ENCODE results near the gene CEP131.

DNA sequence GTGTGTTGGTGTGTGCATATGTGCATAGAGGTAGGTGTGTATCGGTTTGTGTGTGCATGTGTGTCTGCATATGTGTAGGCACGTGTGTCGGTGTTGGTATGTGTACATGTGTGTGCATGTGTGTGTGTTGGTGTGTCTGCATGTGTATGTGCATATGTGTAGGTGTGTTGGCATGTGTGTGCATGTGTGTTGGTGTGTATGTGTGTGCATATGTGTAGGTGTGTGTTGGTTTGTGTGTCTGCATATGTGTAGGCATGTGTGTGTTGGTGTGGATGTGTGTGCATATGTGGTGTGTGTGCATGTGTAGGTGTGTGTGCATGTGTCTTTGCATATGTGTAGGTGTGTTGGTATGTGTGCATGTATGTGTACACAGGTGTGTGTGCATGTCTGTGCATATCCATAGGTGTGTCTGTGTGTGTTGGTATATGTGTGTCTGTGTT is 52.9 kb downstream of the CEP131 start:
- TF ChIP-seq CTCF (IDR thresholded peaks at IDR 0.05) = no peak
- TF ChIP-seq POLR2A (IDR thresholded peaks at IDR 0.05) = no peak
